Activated naive CD4-positive, alpha-beta T cell treated with anti-CD3 and anti-CD28 coated beads, Interleukin-2, amount 50 U/mL, for 16 hours (primary cell): Measurements from ENCODE around the gene AP1G2.
"Not testable (repeated sequence)": the region's sequence is repeated elsewhere in the genome, so short reads cannot be mapped to it uniquely, and the experiment has no call there.

ENCODE experiments used
- DNase-seq: peaks from one replicate; pipeline ENCODE4 v3.0.0-alpha.2; 2020

The AP1G2 gene

GRCh38 chr14:23600322-23600707, 32.7 kb upstream of the AP1G2 start:
- DNase-seq, result no peak

- not testable (repeated sequence) for DNase-seq
Observed at GRCh38 chr14:23594191-23594590, 26.6 kb upstream of the AP1G2 start.

- no peak for DNase-seq
Observed at GRCh38 chr14:23590198-23590597, 22.6 kb upstream of the AP1G2 start.

GRCh38 chr14:23589606-23590005, 22.0 kb upstream of the AP1G2 start:
- no peak for DNase-seq

GRCh38 chr14:23588884-23589598, 21.4 kb upstream of the AP1G2 start:
- peak; percentile 78 for DNase-seq

- not testable (repeated sequence) for DNase-seq
Observed at GRCh38 chr14:23584527-23585203, 17.1 kb upstream of the AP1G2 start.

- not testable (repeated sequence) for DNase-seq
Observed at GRCh38 chr14:23583761-23584526, 16.4 kb upstream of the AP1G2 start.

- DNase-seq, result no peak
Observed at GRCh38 chr14:23582906-23583760, 15.5 kb upstream of the AP1G2 start.

GRCh38 chr14:23580948-23581281, 13.3 kb upstream of the AP1G2 start:
- DNase-seq, result no peak

GRCh38 chr14:23580152-23580926, 12.7 kb upstream of the AP1G2 start:
- DNase-seq, result no peak

- DNase-seq, result no peak
Observed at GRCh38 chr14:23579739-23580138, 12.1 kb upstream of the AP1G2 start.

GRCh38 chr14:23579311-23579630, 11.7 kb upstream of the AP1G2 start:
- DNase-seq, result no peak

- DNase-seq, result no peak
Observed at GRCh38 chr14:23578560-23579310, 11.1 kb upstream of the AP1G2 start, which contains the start of gene JPH4. Gene JPH4 (minus strand): TSS chr14:23578790. CDS start chr14:23577453, 1,337 bp downstream.

GRCh38 chr14:23577710-23578392, 10.3 kb upstream of the AP1G2 start:
- DNase-seq, result no peak

- DNase-seq, result no peak
Observed at GRCh38 chr14:23577004-23577681, 9.6 kb upstream of the AP1G2 start.

GRCh38 chr14:23573384-23574015, 5.9 kb upstream of the AP1G2 start:
- DNase-seq, result no peak

- no peak for DNase-seq
Observed at GRCh38 chr14:23572836-23573235, 5.2 kb upstream of the AP1G2 start.

GRCh38 chr14:23572524-23572828, 4.9 kb upstream of the AP1G2 start:
- DNase-seq, result no peak

- no peak for DNase-seq
Observed at GRCh38 chr14:23571701-23572523, 4.3 kb upstream of the AP1G2 start.
